ENCODE measurements around the gene NMT1.

DNA sequence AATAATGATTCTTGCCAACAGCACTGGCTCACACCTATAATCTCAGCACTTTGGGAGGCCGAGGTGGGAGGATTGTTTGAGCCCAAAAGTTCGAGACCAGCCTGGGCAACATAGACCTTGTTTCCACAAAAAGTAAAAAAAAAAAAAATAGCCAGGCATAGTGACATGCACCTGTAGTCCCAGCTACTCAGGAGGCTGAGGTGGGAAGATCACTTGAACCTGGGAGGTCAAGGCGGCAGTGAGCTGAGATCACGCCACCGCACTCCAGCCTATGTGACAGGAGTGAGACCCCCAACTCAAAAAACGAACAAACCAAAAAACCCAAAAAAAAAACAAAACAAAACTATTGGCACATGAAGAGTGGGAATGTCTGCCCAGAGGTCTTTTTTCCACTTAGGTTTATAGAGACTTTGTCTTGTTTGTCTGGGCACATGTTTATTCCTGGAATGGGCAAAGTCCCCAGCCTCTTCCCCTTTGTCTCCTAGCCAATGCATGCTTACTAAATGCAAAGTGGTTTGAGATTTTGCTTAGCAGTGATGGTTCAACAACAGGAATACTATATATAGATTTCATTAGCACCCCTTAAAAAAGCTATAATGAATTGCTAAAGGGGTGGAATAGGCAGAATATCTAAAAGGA is 25.9 kb downstream of the NMT1 start:
- TF ChIP-seq, protein P1, sequence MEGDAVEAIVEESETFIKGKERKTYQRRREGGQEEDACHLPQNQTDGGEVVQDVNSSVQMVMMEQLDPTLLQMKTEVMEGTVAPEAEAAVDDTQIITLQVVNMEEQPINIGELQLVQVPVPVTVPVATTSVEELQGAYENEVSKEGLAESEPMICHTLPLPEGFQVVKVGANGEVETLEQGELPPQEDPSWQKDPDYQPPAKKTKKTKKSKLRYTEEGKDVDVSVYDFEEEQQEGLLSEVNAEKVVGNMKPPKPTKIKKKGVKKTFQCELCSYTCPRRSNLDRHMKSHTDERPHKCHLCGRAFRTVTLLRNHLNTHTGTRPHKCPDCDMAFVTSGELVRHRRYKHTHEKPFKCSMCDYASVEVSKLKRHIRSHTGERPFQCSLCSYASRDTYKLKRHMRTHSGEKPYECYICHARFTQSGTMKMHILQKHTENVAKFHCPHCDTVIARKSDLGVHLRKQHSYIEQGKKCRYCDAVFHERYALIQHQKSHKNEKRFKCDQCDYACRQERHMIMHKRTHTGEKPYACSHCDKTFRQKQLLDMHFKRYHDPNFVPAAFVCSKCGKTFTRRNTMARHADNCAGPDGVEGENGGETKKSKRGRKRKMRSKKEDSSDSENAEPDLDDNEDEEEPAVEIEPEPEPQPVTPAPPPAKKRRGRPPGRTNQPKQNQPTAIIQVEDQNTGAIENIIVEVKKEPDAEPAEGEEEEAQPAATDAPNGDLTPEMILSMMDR (IDR thresholded peaks at IDR 0.05; ENCODE audit: low read depth, low read length, missing input control), result no peak
- TF ChIP-seq TAF1 (conservative IDR thresholded peaks at IDR 0.05) (no peak), RAD21 (IDR thresholded peaks at IDR 0.05) (peak in 1 of 2 donors; percentile 15), GABPA (IDR thresholded peaks at IDR 0.05 in 1 of 2, conservative IDR thresholded peaks at IDR 0.05 in 1 of 2) (peak in 1 of 2 donors; percentile 56), EGR1 (IDR thresholded peaks at IDR 0.05; ENCODE audit: low read depth in 2 of 2) (peak in 1 of 2 donors; percentile 61), SP1 (IDR thresholded peaks at IDR 0.05) (peak; percentile 87), RXRA (IDR thresholded peaks at IDR 0.05) (peak; percentile 64 to 81), YY1 (IDR thresholded peaks at IDR 0.05) (peak; percentile 78), FOXA1 (IDR thresholded peaks at IDR 0.05) (peak; percentile 69)
- TF ChIP-seq, protein P2, sequence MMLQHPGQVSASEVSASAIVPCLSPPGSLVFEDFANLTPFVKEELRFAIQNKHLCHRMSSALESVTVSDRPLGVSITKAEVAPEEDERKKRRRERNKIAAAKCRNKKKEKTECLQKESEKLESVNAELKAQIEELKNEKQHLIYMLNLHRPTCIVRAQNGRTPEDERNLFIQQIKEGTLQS (IDR thresholded peaks at IDR 0.05), result no peak
- TF ChIP-seq, protein P3, sequence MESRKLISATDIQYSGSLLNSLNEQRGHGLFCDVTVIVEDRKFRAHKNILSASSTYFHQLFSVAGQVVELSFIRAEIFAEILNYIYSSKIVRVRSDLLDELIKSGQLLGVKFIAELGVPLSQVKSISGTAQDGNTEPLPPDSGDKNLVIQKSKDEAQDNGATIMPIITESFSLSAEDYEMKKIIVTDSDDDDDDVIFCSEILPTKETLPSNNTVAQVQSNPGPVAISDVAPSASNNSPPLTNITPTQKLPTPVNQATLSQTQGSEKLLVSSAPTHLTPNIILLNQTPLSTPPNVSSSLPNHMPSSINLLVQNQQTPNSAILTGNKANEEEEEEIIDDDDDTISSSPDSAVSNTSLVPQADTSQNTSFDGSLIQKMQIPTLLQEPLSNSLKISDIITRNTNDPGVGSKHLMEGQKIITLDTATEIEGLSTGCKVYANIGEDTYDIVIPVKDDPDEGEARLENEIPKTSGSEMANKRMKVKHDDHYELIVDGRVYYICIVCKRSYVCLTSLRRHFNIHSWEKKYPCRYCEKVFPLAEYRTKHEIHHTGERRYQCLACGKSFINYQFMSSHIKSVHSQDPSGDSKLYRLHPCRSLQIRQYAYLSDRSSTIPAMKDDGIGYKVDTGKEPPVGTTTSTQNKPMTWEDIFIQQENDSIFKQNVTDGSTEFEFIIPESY (IDR thresholded peaks at IDR 0.05), result peak; percentile 70
- TF ChIP-seq, protein P4, sequence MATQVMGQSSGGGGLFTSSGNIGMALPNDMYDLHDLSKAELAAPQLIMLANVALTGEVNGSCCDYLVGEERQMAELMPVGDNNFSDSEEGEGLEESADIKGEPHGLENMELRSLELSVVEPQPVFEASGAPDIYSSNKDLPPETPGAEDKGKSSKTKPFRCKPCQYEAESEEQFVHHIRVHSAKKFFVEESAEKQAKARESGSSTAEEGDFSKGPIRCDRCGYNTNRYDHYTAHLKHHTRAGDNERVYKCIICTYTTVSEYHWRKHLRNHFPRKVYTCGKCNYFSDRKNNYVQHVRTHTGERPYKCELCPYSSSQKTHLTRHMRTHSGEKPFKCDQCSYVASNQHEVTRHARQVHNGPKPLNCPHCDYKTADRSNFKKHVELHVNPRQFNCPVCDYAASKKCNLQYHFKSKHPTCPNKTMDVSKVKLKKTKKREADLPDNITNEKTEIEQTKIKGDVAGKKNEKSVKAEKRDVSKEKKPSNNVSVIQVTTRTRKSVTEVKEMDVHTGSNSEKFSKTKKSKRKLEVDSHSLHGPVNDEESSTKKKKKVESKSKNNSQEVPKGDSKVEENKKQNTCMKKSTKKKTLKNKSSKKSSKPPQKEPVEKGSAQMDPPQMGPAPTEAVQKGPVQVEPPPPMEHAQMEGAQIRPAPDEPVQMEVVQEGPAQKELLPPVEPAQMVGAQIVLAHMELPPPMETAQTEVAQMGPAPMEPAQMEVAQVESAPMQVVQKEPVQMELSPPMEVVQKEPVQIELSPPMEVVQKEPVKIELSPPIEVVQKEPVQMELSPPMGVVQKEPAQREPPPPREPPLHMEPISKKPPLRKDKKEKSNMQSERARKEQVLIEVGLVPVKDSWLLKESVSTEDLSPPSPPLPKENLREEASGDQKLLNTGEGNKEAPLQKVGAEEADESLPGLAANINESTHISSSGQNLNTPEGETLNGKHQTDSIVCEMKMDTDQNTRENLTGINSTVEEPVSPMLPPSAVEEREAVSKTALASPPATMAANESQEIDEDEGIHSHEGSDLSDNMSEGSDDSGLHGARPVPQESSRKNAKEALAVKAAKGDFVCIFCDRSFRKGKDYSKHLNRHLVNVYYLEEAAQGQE (IDR thresholded peaks at IDR 0.05), result peak; percentile 79
- TF ChIP-seq, protein P5, sequence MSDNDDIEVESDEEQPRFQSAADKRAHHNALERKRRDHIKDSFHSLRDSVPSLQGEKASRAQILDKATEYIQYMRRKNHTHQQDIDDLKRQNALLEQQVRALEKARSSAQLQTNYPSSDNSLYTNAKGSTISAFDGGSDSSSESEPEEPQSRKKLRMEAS (IDR thresholded peaks at IDR 0.05), result peak; percentile 92
